SU-DHL-6 (cell line): ENCODE results near the gene NTRK3.

ENCODE experiments used
- H2AFZ ChIP-seq: fragments of 200-600 bp; sonication (generic); 2 replicates; pipeline ENCODE4 v1.6.1; 2014; ENCODE audit warnings: low read depth, mild to moderate bottlenecking, moderate library complexity, mixed read lengths, antibody characterized with exemption, low read length; ENCODE audit not compliant: severe bottlenecking
- H3F3A ChIP-seq: fragments of 200-600 bp; shearing (Covaris generic); 2 replicates; pipeline ENCODE4 v1.6.0; 2016; ENCODE audit warnings: antibody characterized with exemption, mild to moderate bottlenecking; ENCODE audit not compliant: insufficient read depth
- H3K27ac ChIP-seq: fragments of 200-600 bp; sonication (generic); 2 replicates; pipeline ENCODE4 v1.5.1; 2016; ENCODE audit warnings: low read depth, mild to moderate bottlenecking, low read length, moderate library complexity, mixed read lengths
- H3K27me3 ChIP-seq: fragments of 200-600 bp; sonication (generic), shearing (Covaris generic); 2 replicates; pipeline ENCODE4 v1.6.0; 2014; ENCODE audit warnings: mild to moderate bottlenecking, low read length
- H3K36me3 ChIP-seq: fragments of 200-600 bp; sonication (generic); 2 replicates; pipeline ENCODE4 v1.6.1; 2014; ENCODE audit warnings: mild to moderate bottlenecking, low read length, mixed read lengths
- H3K4me2 ChIP-seq: fragments of 300-600, 200-600 bp; shearing (Covaris generic), sonication (generic); 2 replicates; pipeline ENCODE4 v1.6.0; 2014; ENCODE audit warnings: low read length, low read depth, mild to moderate bottlenecking; ENCODE audit not compliant: poor library complexity, severe bottlenecking
- H3K4me3 ChIP-seq: fragments of 200-600 bp; sonication (generic); 2 replicates; pipeline ENCODE4 v1.5.1; 2014; ENCODE audit warnings: antibody characterized with exemption, low read length, mild to moderate bottlenecking, mixed read lengths; ENCODE audit not compliant: insufficient read depth, poor library complexity, severe bottlenecking
- H3K79me2 ChIP-seq: fragments of 200-600 bp; sonication (generic); 2 replicates; pipeline ENCODE4 v1.6.1; 2014; ENCODE audit warnings: mild to moderate bottlenecking, low read length, moderate library complexity; ENCODE audit not compliant: insufficient read depth
- H3K9ac ChIP-seq: fragments of 200-600 bp; sonication (generic); 2 replicates; pipeline ENCODE4 v1.7.0; 2014; ENCODE audit warnings: mild to moderate bottlenecking, low read length
- H3K9me2 ChIP-seq: fragments of 200-600 bp; sonication (generic); replicated peaks from 2 replicates; pipeline ENCODE4 v1.6.1; 2014; ENCODE audit warnings: low read length; ENCODE audit not compliant: insufficient read depth
- H3K9me3 ChIP-seq: fragments of 200-600 bp; sonication (generic); 2 replicates; pipeline ENCODE4 v1.6.1; 2014; ENCODE audit warnings: low read length, mixed read lengths; ENCODE audit not compliant: insufficient read depth
- H4K20me1 ChIP-seq: fragments of 200-600 bp; sonication (generic); 2 replicates; pipeline ENCODE4 v1.6.1; 2014; ENCODE audit warnings: low read depth, mild to moderate bottlenecking, antibody characterized with exemption, low read length, moderate library complexity, mixed read lengths
- CTCF ChIP-seq: fragments of 200-600 bp; sonication (generic); IDR thresholded peaks from one replicate; pipeline ENCODE4 v1.5.1; 2017; ENCODE audit warnings: antibody characterized with exemption, mild to moderate bottlenecking, low read length, moderate library complexity; ENCODE audit not compliant: insufficient read depth, poor library complexity, severe bottlenecking
- EZH2phosphoT487 ChIP-seq: fragments of 200-600 bp; sonication (generic), shearing (Covaris generic); conservative IDR thresholded peaks from 2 replicates; pipeline ENCODE4 v1.6.1; 2018; ENCODE audit warnings: mild to moderate bottlenecking, antibody characterized with exemption, low read length, moderate library complexity, mixed read lengths

NTRK3 gene

DNA sequence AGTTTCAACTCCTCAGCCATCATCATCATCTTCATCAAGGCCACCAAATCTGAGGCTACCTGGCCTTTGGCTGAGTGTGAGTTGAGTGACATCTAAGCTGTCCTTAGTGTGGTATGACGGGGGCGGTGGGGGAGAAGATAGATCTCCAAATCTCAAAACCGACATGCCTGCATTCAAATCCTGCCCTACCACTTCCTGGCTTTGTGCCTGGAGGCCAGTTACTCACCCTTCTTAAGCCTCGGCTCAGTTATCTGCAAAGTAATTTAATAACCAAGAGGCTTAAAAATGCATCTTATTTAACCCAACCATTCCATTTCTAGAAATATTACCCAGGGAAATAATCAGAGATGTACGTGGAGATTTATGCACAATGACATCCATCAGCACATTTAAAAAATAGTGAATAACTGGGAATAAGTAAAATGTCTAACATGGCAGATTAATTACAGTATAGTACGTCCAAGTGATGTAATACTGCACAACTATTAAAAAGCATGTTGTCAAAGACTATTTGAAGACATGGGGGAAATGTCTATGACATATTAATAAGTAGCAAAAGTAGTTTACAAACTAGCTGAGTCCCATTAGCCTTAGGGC is 167.4 kb downstream of the NTRK3 start:
- no peak overlapping the region for H3K4me2 ChIP-seq

DNA sequence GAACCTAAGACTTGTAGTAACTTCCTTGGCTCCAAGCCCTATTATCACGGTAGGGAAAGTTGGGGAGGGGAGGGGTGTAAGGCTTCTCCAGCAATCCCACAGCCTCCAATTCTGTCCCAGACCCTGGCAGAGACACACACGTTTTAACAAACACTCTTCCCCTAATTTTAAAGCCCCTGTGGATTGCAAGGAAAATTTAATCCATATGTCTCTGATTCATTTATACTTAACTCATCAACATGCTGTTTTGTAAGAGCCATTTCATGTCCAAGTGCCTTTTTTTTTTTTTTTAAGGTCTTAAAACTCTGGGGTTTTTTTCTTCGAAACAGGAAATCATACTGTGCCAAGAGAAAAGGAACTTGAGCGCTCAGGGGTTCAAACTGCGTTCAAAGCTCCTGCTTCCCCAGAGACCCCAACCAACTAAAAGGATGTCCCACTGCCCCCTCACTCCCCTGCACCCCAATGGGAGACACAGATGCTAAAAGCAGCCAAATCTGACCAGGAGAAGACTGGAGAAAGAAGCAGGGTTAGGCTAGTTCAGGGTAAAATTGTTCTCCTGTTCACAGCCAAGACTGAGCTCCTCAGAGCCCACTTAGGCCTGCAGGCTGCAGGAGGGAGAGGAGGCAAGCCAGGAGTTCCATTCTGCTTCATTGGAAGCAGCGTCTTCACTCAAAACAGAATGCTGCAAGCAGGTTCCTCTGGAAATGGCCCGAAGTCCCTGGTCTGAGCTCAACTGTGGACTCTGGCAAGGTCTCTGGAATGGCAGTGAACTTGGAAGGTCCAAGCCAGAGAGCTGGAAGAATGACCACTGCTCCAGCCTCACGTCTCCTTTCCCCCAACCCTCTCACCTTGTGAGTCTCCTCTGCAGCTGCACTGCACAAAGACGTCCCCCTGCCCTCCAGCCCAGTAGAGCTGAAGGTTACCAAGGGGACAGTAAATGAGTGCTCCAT is 172.5 kb downstream of the NTRK3 start:
- Histone ChIP-seq H3K79me2 (no peaks in the 10 kb centered on the region), H3K36me3 (no peaks in the 10 kb centered on the region), H3K27me3 (no peaks in the 10 kb centered on the region), H2AFZ (no peak overlapping the region), H3K4me3 (no peak overlapping the region), H3K27ac (no peak overlapping the region), H4K20me1 (no peaks in the 10 kb centered on the region), H3K4me2 (no peak overlapping the region), H3F3A (no peaks in the 10 kb centered on the region), H3K9ac (no peak overlapping the region), H3K9me3 (no peaks in the 10 kb centered on the region), H3K9me2 (no peaks in the 10 kb centered on the region)
- no peak for TF ChIP-seq CTCF
- TF ChIP-seq EZH2phosphoT487: no peak

More for the DNA sequence above, 167.4 kb downstream of the NTRK3 start:
- no peak for TF ChIP-seq EZH2phosphoT487
- no peak for TF ChIP-seq CTCF
- Histone ChIP-seq H3K79me2 (no peaks in the 10 kb centered on the region), H3K27me3 (no peaks in the 10 kb centered on the region), H3K9me2 (no peaks in the 10 kb centered on the region), H3K9ac (no peak overlapping the region), H3K4me3 (no peak overlapping the region), H3K27ac (no peak overlapping the region), H3K36me3 (no peaks in the 10 kb centered on the region), H3K9me3 (no peaks in the 10 kb centered on the region), H4K20me1 (no peaks in the 10 kb centered on the region), H2AFZ (no peak overlapping the region), H3F3A (no peaks in the 10 kb centered on the region)

DNA sequence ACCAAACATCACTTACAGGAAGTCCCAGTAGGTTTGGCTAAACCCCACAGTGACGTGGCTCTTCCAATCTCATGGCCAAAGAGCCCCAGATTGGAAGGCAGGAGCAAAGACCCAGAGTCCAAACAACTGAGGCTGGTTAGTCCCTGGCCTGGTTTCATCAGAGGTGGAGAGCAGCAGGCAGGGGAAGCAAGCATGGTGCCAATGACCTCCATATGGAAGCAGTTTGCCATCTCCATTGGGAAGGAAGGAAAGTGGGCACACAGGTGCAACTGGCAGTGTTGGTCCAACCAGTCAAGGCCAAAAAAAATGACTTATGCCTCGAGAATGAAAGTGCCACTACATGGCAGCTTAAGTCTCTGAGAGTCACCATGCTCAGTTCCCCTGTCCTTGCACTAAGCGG is 175.9 kb downstream of the NTRK3 start:
- no peak overlapping the region for H3K4me2 ChIP-seq
- H3F3A ChIP-seq: no peaks in the 10 kb centered on the region
- no peaks in the 10 kb centered on the region for H3K9me3 ChIP-seq
- H2AFZ ChIP-seq: no peak overlapping the region
- no peaks in the 10 kb centered on the region for H3K9me2 ChIP-seq
- H3K79me2 ChIP-seq: no peaks in the 10 kb centered on the region
- TF ChIP-seq CTCF (no peak), EZH2phosphoT487 (no peak)
- no peaks in the 10 kb centered on the region for H4K20me1 ChIP-seq
- H3K36me3 ChIP-seq: no peaks in the 10 kb centered on the region
- H3K9ac ChIP-seq: no peak overlapping the region
- H3K4me3 ChIP-seq: no peak overlapping the region
- H3K27me3 ChIP-seq: no peaks in the 10 kb centered on the region
- H3K27ac ChIP-seq: no peak overlapping the region
